Neuronal stem cell (in vitro differentiated cells): ENCODE measurements around the gene TMIGD3.
"Not testable (repeated sequence)": the region's sequence is repeated elsewhere in the genome, so short reads cannot be mapped to it uniquely, and the experiment has no call there.

Source experiments
- DNase-seq: peaks from one replicate; pipeline ENCODE4 v3.0.0-alpha.2; 2013; ENCODE audit warnings: low spot score
- H2AFZ ChIP-seq: one replicate; pipeline ENCODE4 v1.6.1; 2013; ENCODE audit warnings: mild to moderate bottlenecking, low read length, inconsistent platforms
- H2AK5ac ChIP-seq: 2 replicates; pipeline ENCODE4 v1.6.1; 2013; ENCODE audit warnings: low read depth, mild to moderate bottlenecking, inconsistent platforms, low read length, moderate library complexity, mixed read lengths
- H2BK120ac ChIP-seq: 2 replicates; pipeline ENCODE4 v1.6.1; 2013; ENCODE audit warnings: low read depth, mild to moderate bottlenecking, inconsistent platforms, low read length, moderate library complexity, mixed read lengths
- H2BK12ac ChIP-seq: one replicate; pipeline ENCODE4 v1.6.1; 2013; ENCODE audit warnings: low read length, inconsistent platforms
- H2BK15ac ChIP-seq: 2 replicates; pipeline ENCODE4 v1.6.1; 2013; ENCODE audit warnings: mild to moderate bottlenecking, low read length, inconsistent platforms, mixed read lengths
- H2BK5ac ChIP-seq: one replicate; pipeline ENCODE4 v1.6.1; 2013; ENCODE audit warnings: inconsistent platforms, mild to moderate bottlenecking, low read length, moderate library complexity
- H3K14ac ChIP-seq: one replicate; pipeline ENCODE4 v1.6.1; 2013; ENCODE audit warnings: low read length, inconsistent platforms
- H3K18ac ChIP-seq: 2 replicates; pipeline ENCODE4 v1.6.1; 2013; ENCODE audit warnings: low read length, inconsistent platforms
- H3K23ac ChIP-seq: 2 replicates; pipeline ENCODE4 v1.6.1; 2013; ENCODE audit warnings: low read depth, mild to moderate bottlenecking, mixed read lengths, low read length, inconsistent platforms; ENCODE audit not compliant: poor library complexity
- H3K27ac ChIP-seq: replicated peaks from 3 replicates; pipeline ENCODE4 v1.5.1; 2013; ENCODE audit warnings: low read length, inconsistent platforms
- H3K27me3 ChIP-seq, 3 experiments: 2 replicates each; pipeline ENCODE4 v1.6.1; 2013; ENCODE audit warnings: low read length in 3 of 3, mild to moderate bottlenecking in 2 of 3, inconsistent platforms in 1 of 3, low read depth in 1 of 3, mixed read lengths in 1 of 3, moderate library complexity in 1 of 3; ENCODE audit not compliant: control insufficient read depth in 3 of 3, insufficient read depth in 3 of 3
- H3K36me3 ChIP-seq, 2 donors: replicated peaks in 1 of 2; 2 replicates each; pipeline ENCODE4 v1.6.1; 2013; ENCODE audit warnings: low read length in 2 of 2; ENCODE audit not compliant: control insufficient read depth in 2 of 2, insufficient read depth in 2 of 2
- H3K4ac ChIP-seq: 2 replicates; pipeline ENCODE4 v1.6.1; 2013; ENCODE audit warnings: inconsistent platforms, mild to moderate bottlenecking, low read length, moderate library complexity
- H3K4me1 ChIP-seq, 2 donors: 1 replicate in 1 of 2; 2 replicates in 1 of 2; pipeline ENCODE4 v1.6.1; 2013; ENCODE audit warnings: low read length in 2 of 2, low read depth in 1 of 2; ENCODE audit not compliant: control insufficient read depth in 2 of 2, insufficient read depth in 1 of 2
- H3K4me2 ChIP-seq: one replicate; pipeline ENCODE4 v1.6.1; 2013; ENCODE audit warnings: mild to moderate bottlenecking, low read length, inconsistent platforms; ENCODE audit not compliant: insufficient read depth, poor library complexity, severe bottlenecking
- H3K4me3 ChIP-seq, 2 donors: 2 replicates each; pipeline ENCODE4 v1.5.1; 2013; ENCODE audit warnings: low read length in 2 of 2, mild to moderate bottlenecking in 2 of 2, inconsistent platforms in 1 of 2, moderate library complexity in 1 of 2
- H3K79me1 ChIP-seq: one replicate; pipeline ENCODE4 v1.6.1; 2013; ENCODE audit warnings: low read depth, mild to moderate bottlenecking, inconsistent platforms, low read length, moderate library complexity
- H3K9ac ChIP-seq: one replicate; pipeline ENCODE4 v1.6.1; 2013; ENCODE audit warnings: mild to moderate bottlenecking, low read depth, low read length, inconsistent platforms; ENCODE audit not compliant: poor library complexity
- H3K9me3 ChIP-seq, 2 donors: replicated peaks in 1 of 2; 2 replicates each; pipeline versions ENCODE3 to v1.6.1; 2013; ENCODE audit warnings: low read length in 2 of 2, mild to moderate bottlenecking in 2 of 2, inconsistent platforms in 1 of 2, low read depth in 1 of 2, mixed read lengths in 1 of 2, moderate library complexity in 1 of 2; ENCODE audit not compliant: control insufficient read depth in 2 of 2, insufficient read depth in 1 of 2
- H4K8ac ChIP-seq: one replicate; pipeline ENCODE4 v1.6.1; 2013; ENCODE audit warnings: low read depth, mild to moderate bottlenecking, inconsistent platforms, low read length, moderate library complexity
- H4K91ac ChIP-seq: one replicate; pipeline ENCODE4 v1.6.1; 2013; ENCODE audit warnings: low read length, low read depth, mild to moderate bottlenecking, inconsistent platforms; ENCODE audit not compliant: poor library complexity
- WGBS, 2 donors: extraction: QIAGEN DNeasy Blood & Tissue Kit; methylation state at CpG; one replicate each; pipeline ENCODE4 v1.1.7; 2013; ENCODE audit warnings: missing lambda C conversion rate in 2 of 2, mixed read lengths in 1 of 2; ENCODE audit not compliant: insufficient read length in 2 of 2, insufficient replicate concordance in 1 of 2; ENCODE audit errors: extremely low coverage in 2 of 2; 5-methylcytosine and 5-hydroxymethylcytosine counted together

The TMIGD3 gene

GRCh38 chr1:111547786-111548185, 44.4 kb upstream of the TMIGD3 start:
- H3K4ac ChIP-seq, H3K79me1 ChIP-seq, H3K9me3 ChIP-seq, H2BK15ac ChIP-seq, H3K27ac ChIP-seq, DNase-seq, H3K4me2 ChIP-seq, H3K36me3 ChIP-seq, H3K23ac ChIP-seq, H3K4me3 ChIP-seq, H2BK12ac ChIP-seq, H4K91ac ChIP-seq, H3K27me3 ChIP-seq, H4K8ac ChIP-seq, H3K18ac ChIP-seq, H3K9ac ChIP-seq, H2AFZ ChIP-seq, H3K4me1 ChIP-seq, H2BK120ac ChIP-seq, H3K14ac ChIP-seq, H2BK5ac ChIP-seq, H2AK5ac ChIP-seq: not testable (repeated sequence)
- no CpG with 5 or more reads among the region's 1 CpG for WGBS, 2 donors

GRCh38 chr1:111542187-111542586, 38.8 kb upstream of the TMIGD3 start:
- no peak overlapping the region for H3K4me2 ChIP-seq
- H2BK12ac ChIP-seq: no peak overlapping the region
- peaks cover 1 to 12% of the 10 kb centered on the region in 2 donors for H3K4me1 ChIP-seq
- no peak overlapping the region for H2BK5ac ChIP-seq
- H2AK5ac ChIP-seq: no peak overlapping the region
- H3K14ac ChIP-seq: no peak overlapping the region
- no peak overlapping the region for H3K27ac ChIP-seq
- no peak overlapping the region for H4K8ac ChIP-seq
- no CpG with 5 or more reads among the region's 14 CpGs for WGBS, 2 donors
- H3K4me3 ChIP-seq: no peak overlapping the region
- H3K79me1 ChIP-seq: no peaks in the 10 kb centered on the region
- no peaks in the 10 kb centered on the region for H3K27me3 ChIP-seq
- H3K9ac ChIP-seq: no peak overlapping the region
- no peak overlapping the region for H3K4ac ChIP-seq
- DNase-seq: no peak
- H3K23ac ChIP-seq: no peak overlapping the region
- no peak overlapping the region for H2BK15ac ChIP-seq
- no peak overlapping the region for H2BK120ac ChIP-seq
- H2AFZ ChIP-seq: peak overlapping the region; percentile 9
- H3K9me3 ChIP-seq: no peaks in the 10 kb centered on the region
- no peaks in the 10 kb centered on the region for H3K36me3 ChIP-seq
- H3K18ac ChIP-seq: no peak overlapping the region
- no peak overlapping the region for H4K91ac ChIP-seq

- Histone ChIP-seq H3K9ac (no peak overlapping the region), H2AFZ (no peak overlapping the region), H2BK15ac (no peak overlapping the region), H3K4me1 (peaks cover 1 to 12% of the 10 kb centered on the region in 2 donors), H4K8ac (no peak overlapping the region), H4K91ac (no peak overlapping the region), H2BK120ac (no peak overlapping the region), H3K9me3 (no peaks in the 10 kb centered on the region), H2BK5ac (no peak overlapping the region), H3K36me3 (no peaks in the 10 kb centered on the region), H2BK12ac (no peak overlapping the region), H3K23ac (no peak overlapping the region), H3K27ac (no peak overlapping the region), H3K14ac (no peak overlapping the region), H3K4ac (no peak overlapping the region), H3K27me3 (no peaks in the 10 kb centered on the region), H3K4me2 (no peak overlapping the region), H2AK5ac (no peak overlapping the region), H3K79me1 (no peaks in the 10 kb centered on the region), H3K18ac (no peak overlapping the region), H3K4me3 (no peak overlapping the region)
- no peak for DNase-seq
- no CpG with 5 or more reads among the region's 4 CpGs for WGBS, 2 donors
Observed at GRCh38 chr1:111541721-111542120, 38.3 kb upstream of the TMIGD3 start.

GRCh38 chr1:111540928-111541327, 37.5 kb upstream of the TMIGD3 start:
- no peak overlapping the region for H3K18ac ChIP-seq
- H2BK15ac ChIP-seq: no peak overlapping the region
- no CpG with 5 or more reads among the region's 3 CpGs for WGBS, 2 donors
- no peaks in the 10 kb centered on the region for H3K9me3 ChIP-seq
- H2BK120ac ChIP-seq: no peak overlapping the region
- no peak overlapping the region for H3K4me2 ChIP-seq
- no peak overlapping the region for H4K91ac ChIP-seq
- peaks cover 1 to 13% of the 10 kb centered on the region in 2 donors for H3K4me1 ChIP-seq
- H3K27ac ChIP-seq: no peak overlapping the region
- H3K9ac ChIP-seq: no peak overlapping the region
- H2AK5ac ChIP-seq: no peak overlapping the region
- H2BK5ac ChIP-seq: no peak overlapping the region
- no peak for DNase-seq
- no peak overlapping the region for H3K4me3 ChIP-seq
- H2BK12ac ChIP-seq: no peak overlapping the region
- no peak overlapping the region for H3K23ac ChIP-seq
- no peak overlapping the region for H3K14ac ChIP-seq
- no peak overlapping the region for H3K4ac ChIP-seq
- no peak overlapping the region for H4K8ac ChIP-seq
- H3K79me1 ChIP-seq: no peaks in the 10 kb centered on the region
- no peaks in the 10 kb centered on the region for H3K36me3 ChIP-seq
- H3K27me3 ChIP-seq: no peaks in the 10 kb centered on the region
- no peak overlapping the region for H2AFZ ChIP-seq
